GM12878 (cell line): ENCODE data around the gene GLI1. TPM values are rescaled to one million over a fixed set of nuclear protein-coding genes. Genes with fewer than 3 reads are reported as not detected.
"Not testable (repeated sequence)": the region's sequence is repeated elsewhere in the genome, so short reads cannot be mapped to it uniquely, and the experiment has no call there.

ENCODE experiments used
- ATAC-seq: fragments of 200-7000 bp; cut with Tn5 transposase; 3 replicates; pipeline ENCODE4 v1.9.1; 2020; ENCODE audit warnings: mild to moderate bottlenecking, moderate library complexity
- BruUV-seq: library from RNA; stranded (reverse); fragments of 400-500 nt; replicated peaks from 2 replicates; lab custom pipeline; 2021; lab: Mats Ljungman, UMichigan
- CTCF ChIA-PET: fragments of 300-600 bp; sonication (Branson Sonifier 250); formaldehyde crosslinking; extraction: SDS; loops from one replicate; lab custom pipeline; 2021; ENCODE audit warnings: inconsistent platforms; lab: Yijun Ruan, JAX
- POLR2A ChIA-PET: fragments of 350-600 bp; formaldehyde crosslinking; extraction: SDS; loops from one replicate; lab custom pipeline; 2021; ENCODE audit warnings: inconsistent platforms; lab: Charles Lee
- RAD21 ChIA-PET: fragments of 300-600 bp; sonication (Branson Sonifier 250); formaldehyde crosslinking; loops from one replicate; lab custom pipeline; 2023; ENCODE audit warnings: antibody characterized with exemption; ENCODE audit not compliant: unreplicated experiment; lab: Charles Lee
- SMC1A ChIA-PET: fragments of 300-600 bp; sonication (Branson Sonifier 250); formaldehyde crosslinking; loops from one replicate; lab custom pipeline; 2023; ENCODE audit not compliant: unreplicated experiment, uncharacterized antibody; lab: Charles Lee
- DNase-seq: peaks from one replicate; pipeline ENCODE4 v3.0.0-alpha.2; 2011; ENCODE audit warnings: low read depth, low spot score
- FAIRE-seq: peaks from 3 replicates; lab custom pipeline; 2011; peaks lifted over from hg19 to GRCh38; lab: Jason Lieb, UNC
- H2AFZ ChIP-seq: 2 replicates; pipeline ENCODE4 v1.6.0; 2011; ENCODE audit warnings: low read depth, low read length, control low read depth; ENCODE audit not compliant: control insufficient read depth
- H3K27ac ChIP-seq: 2 replicates; pipeline ENCODE4 v1.5.1; 2011; ENCODE audit warnings: control low read depth; ENCODE audit not compliant: control insufficient read depth, insufficient read depth
- H3K27me3 ChIP-seq, 2 experiments: replicated peaks in 1 of 2; 2 replicates each; pipeline versions ENCODE4 v1.6.0 to v1.6.1; 2011; ENCODE audit warnings: low read length in 1 of 2; ENCODE audit not compliant: control insufficient read depth in 2 of 2, insufficient read depth in 2 of 2
- H3K36me3 ChIP-seq, 2 experiments: 2 replicates each; pipeline ENCODE4 v1.5.1; 2011; ENCODE audit warnings: low read length in 1 of 2; ENCODE audit not compliant: control insufficient read depth in 2 of 2, insufficient read depth in 2 of 2
- H3K4me1 ChIP-seq: 2 replicates; pipeline ENCODE4 v1.6.1; 2011; ENCODE audit warnings: mild to moderate bottlenecking, low read length, moderate library complexity, mixed read lengths; ENCODE audit not compliant: control insufficient read depth, insufficient read depth
- H3K4me2 ChIP-seq: 2 replicates; pipeline ENCODE4 v1.6.0; 2011; ENCODE audit warnings: control low read depth; ENCODE audit not compliant: control insufficient read depth, insufficient read depth
- H3K4me3 ChIP-seq: fragments of 200-600 bp; sonication (generic); 2 replicates; pipeline ENCODE4 v1.5.1; 2016
- H3K79me2 ChIP-seq: 2 replicates; pipeline ENCODE4 v1.6.0; 2011; ENCODE audit warnings: low read length; ENCODE audit not compliant: control insufficient read depth, insufficient read depth
- H3K9ac ChIP-seq: 2 replicates; pipeline ENCODE4 v1.8.0; 2011; ENCODE audit warnings: low read length, control low read depth, mixed read lengths; ENCODE audit not compliant: control insufficient read depth, insufficient read depth
- H3K9me3 ChIP-seq: replicated peaks from 3 replicates; pipeline ENCODE4 v1.5.1; 2011; ENCODE audit warnings: mild to moderate bottlenecking, low read length; ENCODE audit not compliant: control insufficient read depth, insufficient read depth
- H4K20me1 ChIP-seq: 2 replicates; pipeline ENCODE4 v1.6.0; 2011; ENCODE audit not compliant: control insufficient read depth, insufficient read depth
- CBFB ChIP-seq: IDR thresholded peaks from 2 replicates; pipeline ENCODE4 v1.6.1; 2016; ENCODE audit warnings: antibody characterized with exemption, low read depth
- FOXK2 ChIP-seq: fragments of 450-650 bp; IDR thresholded peaks from 2 replicates; pipeline ENCODE4 v1.6.1; 2017; ENCODE audit warnings: mild to moderate bottlenecking, moderate library complexity
- IKZF1 ChIP-seq: fragments of 450-650 bp; conservative IDR thresholded peaks from 2 replicates; pipeline ENCODE4 v1.6.1; 2017; ENCODE audit warnings: antibody characterized with exemption, mild to moderate bottlenecking
- IKZF2 ChIP-seq, 2 experiments: fragments of 450-650 bp; IDR thresholded peaks; 2 replicates each; pipeline ENCODE4 v1.6.1; 2017; ENCODE audit warnings: mild to moderate bottlenecking in 2 of 2, moderate library complexity in 2 of 2
- MEF2B ChIP-seq: fragments of 450-650 bp; IDR thresholded peaks from 2 replicates; pipeline ENCODE4 v1.6.1; 2018; ENCODE audit warnings: mild to moderate bottlenecking, moderate library complexity; ENCODE audit not compliant: partially characterized antibody, poor library complexity, severe bottlenecking
- MTA2 ChIP-seq: fragments of 450-650 bp; IDR thresholded peaks from 2 replicates; pipeline ENCODE4 v1.6.1; 2016; ENCODE audit warnings: low read depth, mild to moderate bottlenecking, moderate library complexity
- RBBP5 ChIP-seq: fragments of 200-600 bp; sonication (generic); conservative IDR thresholded peaks from 2 replicates; pipeline ENCODE4 v1.6.1; 2016
- RUNX3 ChIP-seq: IDR thresholded peaks from 2 replicates; pipeline ENCODE4 v1.6.1; 2012; ENCODE audit warnings: low read length, inconsistent platforms
- SMC3 ChIP-seq: IDR thresholded peaks from 2 replicates; pipeline ENCODE4 v1.6.1; 2011; ENCODE audit warnings: low read length, improper control_type of control experiment, borderline replicate concordance
- STAT1 ChIP-seq: fragments of 450-650 bp; conservative IDR thresholded peaks from 2 replicates; pipeline ENCODE4 v1.6.1; 2014; ENCODE audit warnings: antibody characterized with exemption, mild to moderate bottlenecking
- TBL1XR1 ChIP-seq: IDR thresholded peaks from 2 replicates; pipeline ENCODE4 v1.6.1; 2012; ENCODE audit warnings: low read depth, low read length, improper control_type of control experiment
- TCF12 ChIP-seq: IDR thresholded peaks from 2 replicates; pipeline ENCODE4 v1.6.1; 2011; ENCODE audit warnings: low read depth, mild to moderate bottlenecking, low read length
- ZNF592 ChIP-seq: fragments of 450-650 bp; IDR thresholded peaks from 2 replicates; pipeline ENCODE4 v1.6.1; 2017; ENCODE audit warnings: mild to moderate bottlenecking, moderate library complexity
- WGBS: methylation state at CpG from one replicate; pipeline ENCODE4 v1.1.6; 2016; ENCODE audit warnings: low lambda C conversion rate; ENCODE audit not compliant: insufficient replicate concordance, insufficient coverage; ENCODE audit errors: missing lambda C conversion rate; 5-methylcytosine and 5-hydroxymethylcytosine counted together
- in situ Hi-C: fragments of 300-500 bp; cut with MboI; formaldehyde crosslinking; loops from 9 replicates; pipeline ENCODE4 v1.14.3; 2018; ENCODE audit warnings: mixed read lengths
- intact Hi-C: fragments of 100-400 bp; cut with micrococcal nuclease; formaldehyde crosslinking; loops from one replicate; pipeline ENCODE4 v1.14.2; 2022; ENCODE audit not compliant: unreplicated experiment
- polyA plus RNA-seq, 11 experiments: library from polyadenylated mRNA; depleted of rRNA in 4 of 11; unstranded in 6 of 11; stranded (reverse) in 5 of 11; fragments of >200 nt; fragmentation: Nextera tagmentation in 4 of 11; fragmentation: Illumina TruSeq in 1 of 11; extraction: Ambion mirVana in 4 of 11; extraction: Trizol in 1 of 11; gene quantifications; 1 replicate in 1 of 11; 2 replicates in 10 of 11; pipeline versions ENCODE4 v1.2.1 to v1.2.3, GENCODE V29; 2011 to 2016; ENCODE audit warnings: inconsistent platforms in 2 of 11, missing spikeins in 2 of 11, low read depth in 1 of 11
- total RNA-seq, 4 experiments: library from RNA; depleted of rRNA in 3 of 4; stranded (reverse); fragments of >200 nt in 3 of 4; fragmentation: Illumina TruSeq in 1 of 4; extraction: Trizol in 1 of 4; gene quantifications; 2 replicates each; pipeline versions ENCODE4 v1.2.1 to v1.2.3, GENCODE V29; 2013 to 2021

The GLI1 gene
- total and polyA plus RNA-seq, 10 of the 15 experiments (the other 5 are each of a cell fraction or from before 2014, with no cell fraction given): 0.27 to 1.2 (median 0.49) TPM

- H3K27me3 ChIP-seq, H4K20me1 ChIP-seq, CTCF ChIA-PET, DNase-seq, SMC1A ChIA-PET, H3K27ac ChIP-seq, BruUV-seq, ATAC-seq, RAD21 ChIA-PET, POLR2A ChIA-PET, H3K4me2 ChIP-seq, H3K4me3 ChIP-seq, in situ Hi-C loops, H2AFZ ChIP-seq, H3K4me1 ChIP-seq, H3K9ac ChIP-seq, FAIRE-seq, intact Hi-C loops, H3K79me2 ChIP-seq, H3K9me3 ChIP-seq: not testable (repeated sequence)
- H3K36me3 ChIP-seq: peaks cover 6 to 20% of the 10 kb centered on the region in 2 experiments
- WGBS: 99% methylated on average over 27 of the region's 48 CpGs
Observed at GRCh38 chr12:57495051-57495701, 35.6 kb downstream of the GLI1 start.

GRCh38 chr12:57496822-57497221 is 37.2 kb downstream of the GLI1 start:
- ChIA-PET SMC1A (interaction anchor here (0.7 kb wide), 1 partner anchor 18 kb away, joined by 6 read pairs; no protein-coding TSS in a partner anchor), POLR2A (interaction anchor here (0.6 to 1.7 kb wide), 3 partner anchors 19 to 93 kb away, joined by 3 to 4 read pairs (median 3); no protein-coding TSS in a partner anchor), RAD21 (no interaction called here), CTCF (interaction anchor here (0.6 to 1.6 kb wide), 2 partner anchors 10 to 79 kb away, joined by 3 read pairs; no protein-coding TSS in a partner anchor)
- Histone ChIP-seq H3K9me3 (no peaks in the 10 kb centered on the region), H3K4me3 (no peak overlapping the region), H3K4me2 (no peak overlapping the region), H3K27me3 (no peaks in the 10 kb centered on the region), H3K9ac (no peak overlapping the region), H3K79me2 (no peaks in the 10 kb centered on the region), H2AFZ (no peak overlapping the region), H3K4me1 (no peaks in the 10 kb centered on the region), H3K36me3 (peaks cover 8 to 23% of the 10 kb centered on the region in 2 experiments), H3K27ac (no peak overlapping the region), H4K20me1 (no peaks in the 10 kb centered on the region)
- ATAC-seq: peak; percentile 80
- no peak for FAIRE-seq
- intact Hi-C loops (no loop called here), in situ Hi-C loops (no loop called here)
- DNase-seq: no peak
- no TSS peak for BruUV-seq
- TF ChIP-seq CBFB (no peak), RUNX3 (peak; percentile 33; the same call in 1 of the 2 replicates), FOXK2 (no peak), MTA2 (peak; percentile 13; the same call in 1 of the 2 replicates), IKZF2 (IDR thresholded peaks at IDR 0.05) (peak; percentile 49 to 61; a peak in 2 of 4 replicates), STAT1 (no peak), MEF2B (peak; percentile 77), SMC3 (no peak), TCF12 (no peak), ZNF592 (no peak), RBBP5 (no peak), TBL1XR1 (no peak), IKZF1 (peak; percentile 35; the same call in 1 of the 2 replicates)
